ENCODE results near the gene TMEM60. TPM values are rescaled to one million over a fixed set of nuclear protein-coding genes. Genes with fewer than 3 reads are reported as not detected.

Gene TMEM60
- total and polyA plus RNA-seq, 2 of the 8 experiments (the other 6 are each of a cell fraction or from before 2014, with no cell fraction given) = 22.1 to 29.2 TPM

GRCh38 chr7:77808517-77808916 is 10.3 kb upstream of the TMEM60 start (continued):
- TF ChIP-seq KDM4A (IDR thresholded peaks at IDR 0.05; ENCODE audit: low read depth, low read length, severe bottlenecking) = no peak
- no peak for TF ChIP-seq POU5F1 (IDR thresholded peaks at IDR 0.05; ENCODE audit: low read depth, low read length)
- no peak for TF ChIP-seq SRF (IDR thresholded peaks at IDR 0.05; ENCODE audit: low read depth, low read length)
- TF ChIP-seq RBBP5 (IDR thresholded peaks at IDR 0.05; ENCODE audit: borderline replicate concordance, low read depth, low read length) = no peak
- TF ChIP-seq ZNF274 (IDR thresholded peaks at IDR 0.05; ENCODE audit: borderline replicate concordance, extremely low read depth, low read length) = no peak
